Thoracic aorta (tissue), 2 donors: ENCODE results near the gene MACROD1. TPM values are rescaled to one million over a fixed set of nuclear protein-coding genes. Genes with fewer than 3 reads are reported as not detected.

Source experiments
- ATAC-seq: fragments of 150-250 bp; one replicate; pipeline ENCODE4 v1.8.0; 2017; ENCODE audit warnings: low read depth; ENCODE audit not compliant: insufficient number of reproducible peaks, low FRiP score
- DNase-seq: peaks from one replicate; pipeline ENCODE4 v3.0.0-alpha.2; 2020; ENCODE audit warnings: low spot score
- H3K27ac ChIP-seq, 2 donors: fragments of 200-600 bp; sonication (generic); 1 replicate in 1 of 2; 2 replicates in 1 of 2; pipeline ENCODE4 v1.5.1; 2016; ENCODE audit warnings: mild to moderate bottlenecking in 2 of 2, moderate library complexity in 2 of 2
- H3K27me3 ChIP-seq: fragments of 200-600 bp; sonication (generic); replicated peaks from 2 replicates; pipeline ENCODE4 v1.6.0; 2016; ENCODE audit warnings: mild to moderate bottlenecking; ENCODE audit not compliant: insufficient read depth
- H3K36me3 ChIP-seq: fragments of 200-600 bp; sonication (generic); one replicate; pipeline ENCODE4 v1.5.1; 2016
- H3K4me1 ChIP-seq, 2 donors: fragments of 200-600 bp; sonication (generic); 1 replicate in 1 of 2; 2 replicates in 1 of 2; pipeline versions ENCODE4 v1.5.1 to v1.6.0; 2016; ENCODE audit warnings: low read depth in 2 of 2, mild to moderate bottlenecking in 1 of 2; ENCODE audit not compliant: control insufficient read depth in 1 of 2
- H3K4me3 ChIP-seq: fragments of 200-600 bp; sonication (generic); 2 replicates; pipeline ENCODE4 v1.5.1; 2016; ENCODE audit warnings: mild to moderate bottlenecking
- H3K9me3 ChIP-seq: fragments of 200-600 bp; sonication (generic); 2 replicates; pipeline ENCODE4 v1.5.1; 2016
- total RNA-seq, 2 donors: library from RNA; depleted of rRNA; stranded (reverse); fragments of >200 nt; gene quantifications; one replicate each; pipeline versions ENCODE4 v1.1.0 to v1.2.3, GENCODE V29; 2016
- TF ChIP-seq, protein P1 (sequence below): fragments of 200-600 bp; sonication (generic); IDR thresholded peaks from one replicate; pipeline ENCODE4 v1.5.1; 2019; ENCODE audit warnings: antibody characterized with exemption

MACROD1 gene
- total RNA-seq, 2 donors from 2014 or later, result 15.8 to 17.6 TPM

DNA sequence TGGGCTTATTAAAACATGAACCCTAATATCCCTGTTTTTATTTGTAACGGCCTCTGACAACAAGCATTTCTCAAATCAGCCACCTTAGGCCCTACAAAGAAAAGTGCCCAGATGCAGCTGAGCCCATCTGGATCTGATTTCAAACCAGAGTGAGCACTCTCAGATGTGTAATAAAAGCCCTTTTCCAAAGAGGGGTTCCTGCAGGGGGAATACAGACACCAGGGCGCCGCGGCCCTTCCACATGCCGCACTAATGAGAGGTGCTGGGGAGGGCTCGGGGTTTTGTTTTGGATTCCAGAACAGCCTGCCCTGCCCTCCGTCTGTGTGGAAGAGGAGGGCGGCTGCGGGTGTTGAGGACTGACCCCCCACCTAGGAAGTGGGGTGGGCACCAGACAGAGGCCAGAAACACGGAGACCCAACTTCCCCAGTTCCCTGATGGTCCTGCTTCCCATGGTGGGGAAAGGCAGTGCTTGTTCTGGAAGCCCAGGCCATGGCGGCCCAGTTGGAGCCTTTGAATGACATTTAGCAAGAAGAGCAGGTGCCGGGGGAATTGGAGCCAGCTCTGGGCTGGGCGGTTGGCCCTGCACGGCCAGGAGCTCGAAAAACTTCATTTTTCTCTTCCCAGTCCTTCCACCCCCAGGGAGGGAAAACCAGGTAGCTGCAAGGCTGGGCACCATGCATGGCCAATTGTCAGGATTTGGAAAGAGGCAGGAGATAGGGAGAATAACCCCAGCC is 63.7 kb downstream of the MACROD1 start:
- no peaks in the 10 kb centered on the region for H3K9me3 ChIP-seq
- no peaks in the 10 kb centered on the region for H3K4me1 ChIP-seq
- no peak for ATAC-seq
- DNase-seq, result no peak
- no peak overlapping the region for H3K4me3 ChIP-seq
- H3K27me3 ChIP-seq, result no peaks in the 10 kb centered on the region
- no peaks in the 10 kb centered on the region for H3K36me3 ChIP-seq
- TF ChIP-seq, protein P1, sequence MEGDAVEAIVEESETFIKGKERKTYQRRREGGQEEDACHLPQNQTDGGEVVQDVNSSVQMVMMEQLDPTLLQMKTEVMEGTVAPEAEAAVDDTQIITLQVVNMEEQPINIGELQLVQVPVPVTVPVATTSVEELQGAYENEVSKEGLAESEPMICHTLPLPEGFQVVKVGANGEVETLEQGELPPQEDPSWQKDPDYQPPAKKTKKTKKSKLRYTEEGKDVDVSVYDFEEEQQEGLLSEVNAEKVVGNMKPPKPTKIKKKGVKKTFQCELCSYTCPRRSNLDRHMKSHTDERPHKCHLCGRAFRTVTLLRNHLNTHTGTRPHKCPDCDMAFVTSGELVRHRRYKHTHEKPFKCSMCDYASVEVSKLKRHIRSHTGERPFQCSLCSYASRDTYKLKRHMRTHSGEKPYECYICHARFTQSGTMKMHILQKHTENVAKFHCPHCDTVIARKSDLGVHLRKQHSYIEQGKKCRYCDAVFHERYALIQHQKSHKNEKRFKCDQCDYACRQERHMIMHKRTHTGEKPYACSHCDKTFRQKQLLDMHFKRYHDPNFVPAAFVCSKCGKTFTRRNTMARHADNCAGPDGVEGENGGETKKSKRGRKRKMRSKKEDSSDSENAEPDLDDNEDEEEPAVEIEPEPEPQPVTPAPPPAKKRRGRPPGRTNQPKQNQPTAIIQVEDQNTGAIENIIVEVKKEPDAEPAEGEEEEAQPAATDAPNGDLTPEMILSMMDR, result no peak
- no peak overlapping the region for H3K27ac ChIP-seq

DNA sequence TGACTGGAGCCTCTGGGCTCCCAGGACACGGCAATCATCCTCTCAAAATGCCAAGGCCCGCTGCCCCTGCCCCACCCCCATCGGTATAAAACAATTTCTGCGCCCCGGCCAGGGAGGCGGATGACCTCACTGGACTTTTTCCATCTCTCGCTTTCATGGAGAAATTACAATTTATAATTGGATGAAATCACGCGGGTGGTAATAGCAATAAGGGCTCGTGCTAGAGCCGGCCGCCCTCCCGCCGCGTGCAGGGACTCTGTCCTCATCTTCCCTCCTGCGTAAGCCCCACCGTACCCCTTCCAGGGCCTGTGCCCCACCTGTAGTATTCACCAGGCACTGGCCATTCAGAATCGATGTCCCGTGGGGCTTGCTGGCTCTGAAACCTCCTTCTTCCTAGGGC is 64.5 kb downstream of the MACROD1 start:
- DNase-seq, result no peak

DNA sequence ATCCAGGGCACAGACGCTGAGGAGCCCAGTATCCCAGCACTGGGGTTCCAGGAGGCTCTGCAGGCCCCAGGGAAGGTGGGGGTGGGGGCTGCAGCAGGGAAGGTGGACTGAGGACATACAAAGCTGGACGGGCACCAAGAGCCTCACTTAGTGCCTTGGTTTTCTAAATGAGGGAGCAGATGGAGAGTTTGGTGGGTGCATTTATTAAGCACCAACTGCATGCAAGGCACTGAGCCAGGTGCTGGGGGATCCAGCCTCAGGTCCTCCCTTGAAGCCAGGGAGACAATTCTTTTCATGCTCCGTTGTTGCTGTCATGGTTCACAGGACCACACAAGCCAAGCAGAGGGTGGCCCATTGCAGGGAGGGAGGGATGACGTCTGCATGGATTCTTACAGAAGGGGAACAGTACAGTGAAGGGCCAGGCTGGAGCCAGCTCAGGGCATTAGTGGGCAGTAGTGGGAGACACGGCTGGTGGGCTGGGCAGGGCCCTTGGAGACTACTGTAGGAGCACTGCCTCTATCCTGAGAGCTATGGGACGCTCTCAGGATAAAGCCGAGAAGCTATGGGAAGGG is 65.0 kb downstream of the MACROD1 start:
- H3K9me3 ChIP-seq, result no peaks in the 10 kb centered on the region
- ATAC-seq, result no peak
- TF ChIP-seq, protein P1, result no peak
- H3K36me3 ChIP-seq, result no peaks in the 10 kb centered on the region
- no peaks in the 10 kb centered on the region for H3K4me1 ChIP-seq
- H3K4me3 ChIP-seq, result no peak overlapping the region
- DNase-seq, result no peak
- no peak overlapping the region for H3K27ac ChIP-seq
- H3K27me3 ChIP-seq, result no peaks in the 10 kb centered on the region

More for the DNA sequence above, 64.5 kb downstream of the MACROD1 start:
- Histone ChIP-seq H3K27me3 (no peaks in the 10 kb centered on the region), H3K27ac (no peak overlapping the region), H3K4me3 (no peak overlapping the region), H3K36me3 (no peaks in the 10 kb centered on the region), H3K9me3 (no peaks in the 10 kb centered on the region), H3K4me1 (no peaks in the 10 kb centered on the region)
- TF ChIP-seq, protein P1, result no peak
- ATAC-seq, result no peak

DNA sequence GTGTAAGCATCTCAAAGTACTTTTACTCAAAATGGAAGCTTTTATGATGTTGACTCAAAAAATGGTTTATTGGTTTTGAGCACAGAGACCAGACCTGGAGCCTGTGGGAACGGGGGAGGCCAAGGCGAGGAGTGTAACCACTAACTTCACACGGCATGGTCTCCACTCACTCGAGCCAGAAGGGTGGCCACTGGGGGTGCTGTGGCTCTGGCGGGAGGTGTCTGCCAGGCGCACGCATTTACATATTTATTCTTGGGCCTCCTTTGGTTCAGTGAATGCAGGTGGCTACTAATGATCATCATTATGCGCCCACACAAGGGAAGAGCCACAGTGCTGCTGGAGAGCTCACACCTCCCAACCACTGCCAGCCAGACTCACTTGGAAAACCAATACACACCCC is 65.6 kb downstream of the MACROD1 start:
- DNase-seq (no peak), ATAC-seq (no peak)
- H3K27ac ChIP-seq, result no peak overlapping the region
- H3K36me3 ChIP-seq, result no peaks in the 10 kb centered on the region
- no peaks in the 10 kb centered on the region for H3K4me1 ChIP-seq
- H3K9me3 ChIP-seq, result no peaks in the 10 kb centered on the region
- TF ChIP-seq, protein P1, result no peak
- H3K4me3 ChIP-seq, result no peak overlapping the region
- no peaks in the 10 kb centered on the region for H3K27me3 ChIP-seq

DNA sequence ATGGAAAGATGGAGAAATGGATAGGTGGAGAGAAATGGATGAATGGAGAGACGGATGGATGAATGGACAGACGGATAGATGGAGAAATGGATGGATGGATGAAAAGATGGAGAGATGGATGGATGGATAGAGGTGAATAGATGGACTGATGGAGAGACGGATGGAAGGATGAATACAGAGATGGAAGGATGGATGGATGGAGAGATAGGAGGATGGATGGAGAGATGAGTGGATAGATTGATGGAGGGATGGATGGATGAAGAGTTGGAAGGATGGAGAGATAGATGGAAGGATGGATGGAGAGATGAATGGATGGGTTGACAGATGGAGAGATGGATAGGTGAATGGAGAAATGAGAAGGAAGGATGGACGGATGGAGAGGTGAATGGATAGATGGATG is 66.5 kb downstream of the MACROD1 start:
- Histone ChIP-seq H3K4me1 (no peaks in the 10 kb centered on the region), H3K9me3 (no peaks in the 10 kb centered on the region), H3K4me3 (no peak overlapping the region), H3K27ac (no peak overlapping the region), H3K36me3 (no peaks in the 10 kb centered on the region), H3K27me3 (no peaks in the 10 kb centered on the region)
- DNase-seq (no peak), ATAC-seq (no peak)
- TF ChIP-seq, protein P1, result no peak
